IPS DF 6.9 (cell line): ENCODE results near the gene CARD8.
"Not testable (repeated sequence)": the region's sequence is repeated elsewhere in the genome, so short reads cannot be mapped to it uniquely, and the experiment has no call there.

Source experiments
- DNase-seq: peaks from one replicate; pipeline ENCODE4 v3.0.0-alpha.2; 2013; ENCODE audit warnings: low read depth, low spot score
- H3K27ac ChIP-seq: one replicate; pipeline ENCODE4 v1.5.1; 2013; ENCODE audit warnings: low read length, control low read depth
- H3K27me3 ChIP-seq: 2 replicates; pipeline ENCODE4 v1.6.1; 2013; ENCODE audit warnings: mild to moderate bottlenecking, low read length; ENCODE audit not compliant: control insufficient read depth, insufficient read depth
- H3K36me3 ChIP-seq: 2 replicates; pipeline ENCODE4 v1.6.1; 2013; ENCODE audit warnings: low read length; ENCODE audit not compliant: control insufficient read depth, insufficient read depth
- H3K4me1 ChIP-seq: 2 replicates; pipeline ENCODE4 v1.6.1; 2013; ENCODE audit warnings: low read length; ENCODE audit not compliant: control insufficient read depth, insufficient read depth
- H3K4me3 ChIP-seq: 2 replicates; pipeline ENCODE4 v1.5.1; 2013; ENCODE audit warnings: mild to moderate bottlenecking, low read length
- H3K9me3 ChIP-seq: 2 replicates; pipeline ENCODE4 v1.6.1; 2013; ENCODE audit warnings: low read length, inconsistent platforms; ENCODE audit not compliant: control insufficient read depth, insufficient read depth
- WGBS: extraction: QIAGEN DNeasy Blood & Tissue Kit; methylation state at CpG from one replicate; pipeline ENCODE4 v1.1.7; 2013; ENCODE audit warnings: mixed read lengths, missing lambda C conversion rate; ENCODE audit not compliant: insufficient read length, insufficient coverage; 5-methylcytosine and 5-hydroxymethylcytosine counted together

Gene CARD8

DNA sequence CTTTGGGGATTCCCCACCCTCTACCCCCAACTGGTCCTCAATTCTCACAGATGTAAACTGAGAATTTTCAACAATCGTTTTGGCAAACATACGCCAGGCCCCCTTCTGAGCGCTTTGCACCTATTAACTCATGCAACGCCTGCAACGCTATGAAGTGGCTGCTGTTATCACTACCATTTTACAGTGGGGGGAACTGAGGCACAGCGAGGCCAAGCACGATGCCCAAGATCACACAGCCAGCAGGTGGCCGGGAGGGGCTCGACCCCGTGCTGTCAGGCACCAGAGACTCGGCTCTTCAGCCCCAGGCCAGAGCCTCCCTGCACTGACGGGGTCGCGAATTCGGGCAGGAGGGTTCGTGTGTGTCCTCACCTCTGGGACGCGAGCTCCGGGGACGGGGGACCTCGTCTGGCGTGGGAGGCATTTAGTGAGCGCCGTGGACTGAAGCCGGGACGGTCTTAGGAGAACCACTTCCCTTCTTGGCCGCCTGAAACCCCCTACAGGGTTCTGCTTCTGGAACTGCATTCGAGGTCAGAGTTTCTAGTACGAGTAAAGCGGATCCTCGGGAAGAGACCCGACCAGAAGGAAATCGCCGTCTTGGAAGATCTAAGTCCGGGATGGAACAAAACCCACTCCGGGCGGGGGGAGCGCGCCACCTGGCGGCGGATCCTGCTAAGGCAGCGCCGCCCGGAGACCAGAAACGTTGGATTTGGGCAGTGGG lies 35.2 kb upstream of the CARD8 start:
- Histone ChIP-seq H3K36me3 (peaks cover 4% of the 10 kb centered on the region; the same call in 1 of the 2 replicates), H3K9me3 (no peaks in the 10 kb centered on the region), H3K27ac (no peak overlapping the region), H3K4me3 (peak overlapping the region; percentile 9; the same call in 1 of the 2 replicates), H3K4me1 (peaks cover 2% of the 10 kb centered on the region; the same call in 1 of the 2 replicates), H3K27me3 (no peaks in the 10 kb centered on the region)
- peak; percentile 63 for DNase-seq
- no CpG with 5 or more reads among the region's 45 CpGs for WGBS

DNA sequence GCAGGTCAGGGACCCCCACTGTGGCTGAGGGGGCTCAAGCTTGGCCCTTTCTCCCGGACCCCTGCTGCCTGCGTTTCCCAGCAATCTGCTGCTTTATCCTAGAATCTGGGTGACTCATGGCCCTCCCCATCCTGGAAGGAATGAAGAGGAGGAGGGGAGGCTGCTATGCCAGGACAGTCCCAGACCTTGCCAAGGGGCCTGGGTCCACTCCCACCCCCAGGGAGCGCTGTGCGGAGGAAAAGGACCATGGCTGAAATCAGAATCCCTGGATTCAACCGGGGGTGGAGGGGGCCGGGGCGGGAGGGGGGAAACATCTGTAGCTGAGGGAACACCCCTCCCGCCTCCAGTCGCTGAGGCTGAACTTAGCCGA lies 34.7 kb upstream of the CARD8 start:
- no peak overlapping the region; the same call in 1 of the 2 replicates for H3K4me3 ChIP-seq

DNA sequence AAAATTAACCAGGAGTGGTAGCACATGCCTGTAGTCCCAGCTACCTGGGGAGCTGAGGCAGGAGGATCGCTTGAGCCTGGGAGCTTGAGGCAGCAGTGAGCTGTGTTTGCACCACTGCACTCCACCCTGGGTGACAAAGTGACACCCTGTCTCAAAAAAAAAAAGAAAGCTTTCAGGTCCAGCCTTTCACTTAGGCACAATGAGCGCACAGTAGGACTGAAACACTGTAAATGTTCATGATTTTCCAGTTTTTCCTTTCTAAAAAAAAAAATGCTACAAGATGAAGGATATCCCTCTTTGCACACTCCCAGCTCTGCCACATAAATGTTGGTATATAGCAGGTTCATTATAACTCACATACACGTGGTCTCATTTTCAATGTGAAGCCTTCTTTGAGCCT lies 32.0 kb upstream of the CARD8 start:
- WGBS: no CpG with 5 or more reads among the region's 3 CpGs
- peaks cover 21% of the 10 kb centered on the region for H3K36me3 ChIP-seq
- no peaks in the 10 kb centered on the region for H3K27me3 ChIP-seq

More for the DNA sequence above, 34.7 kb upstream of the CARD8 start:
- peaks cover 2% of the 10 kb centered on the region; the same call in 1 of the 2 replicates for H3K4me1 ChIP-seq
- no peaks in the 10 kb centered on the region for H3K9me3 ChIP-seq
- H3K36me3 ChIP-seq: peaks cover 9% of the 10 kb centered on the region; the same call in 1 of the 2 replicates
- WGBS: no CpG with 5 or more reads among the region's 10 CpGs
- H3K27ac ChIP-seq: no peak overlapping the region
- DNase-seq: peak; percentile 54
- H3K27me3 ChIP-seq: no peaks in the 10 kb centered on the region

DNA sequence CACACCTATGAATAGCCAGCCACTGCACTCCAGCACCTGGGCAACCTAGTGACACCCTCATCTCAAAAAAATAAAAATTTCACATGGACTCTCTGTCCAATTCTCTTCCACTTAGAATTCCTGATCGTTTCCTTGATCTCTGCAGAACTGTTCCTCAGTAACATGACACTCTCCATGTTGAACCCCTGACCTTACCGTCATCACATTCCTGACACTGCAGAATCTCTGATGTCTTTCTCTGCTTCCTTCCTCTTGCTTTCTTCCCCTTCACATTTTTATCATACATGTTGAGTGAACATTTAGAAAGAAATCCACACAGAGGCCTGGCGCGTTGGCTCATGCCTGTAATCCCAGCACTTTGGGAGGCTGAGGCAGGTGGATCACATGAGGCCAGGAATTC lies 29.2 kb upstream of the CARD8 start:
- Histone ChIP-seq H3K27me3 (no peaks in the 10 kb centered on the region; the same call in 1 of the 2 replicates), H3K4me3 (no peak overlapping the region)
- WGBS: no CpG with 5 or more reads among the region's 4 CpGs

More for the DNA sequence above, 32.0 kb upstream of the CARD8 start:
- H3K4me3 ChIP-seq: no peak overlapping the region
- H3K27ac ChIP-seq: no peak overlapping the region
- no peaks in the 10 kb centered on the region for H3K9me3 ChIP-seq
- DNase-seq: no peak
- H3K4me1 ChIP-seq: peaks cover 2% of the 10 kb centered on the region; the same call in 1 of the 2 replicates

DNA sequence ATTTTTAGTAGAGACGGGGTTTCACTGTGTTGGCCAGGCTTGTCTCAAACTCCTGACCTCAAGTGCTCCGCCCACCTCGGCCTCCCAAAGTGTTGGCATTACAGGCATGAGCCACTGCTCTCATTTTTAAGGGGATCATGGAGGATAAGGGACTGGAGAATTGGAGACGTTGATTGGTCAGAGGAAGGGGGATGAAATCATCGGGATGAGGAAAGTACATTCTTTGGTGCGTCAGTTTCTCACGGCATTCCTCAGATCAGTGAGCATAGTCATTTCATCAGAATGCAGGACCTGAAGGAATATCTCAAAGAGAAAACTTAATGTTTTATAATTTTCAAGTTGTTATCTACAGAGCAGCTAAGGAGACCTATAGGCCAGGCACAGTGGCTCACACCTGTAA lies 28.2 kb upstream of the CARD8 start:
- no peaks in the 10 kb centered on the region; the same call in 1 of the 2 replicates for H3K27me3 ChIP-seq
- no peak overlapping the region for H3K4me3 ChIP-seq
- no peak for DNase-seq
- peaks cover 33% of the 10 kb centered on the region for H3K36me3 ChIP-seq
- WGBS: no CpG with 5 or more reads among the region's 7 CpGs
- H3K9me3 ChIP-seq: no peaks in the 10 kb centered on the region
- no peak overlapping the region for H3K27ac ChIP-seq
- H3K4me1 ChIP-seq: no peaks in the 10 kb centered on the region

More for the DNA sequence above, 29.2 kb upstream of the CARD8 start:
- DNase-seq: no peak
- Histone ChIP-seq H3K27ac (no peak overlapping the region), H3K4me1 (no peaks in the 10 kb centered on the region), H3K9me3 (no peaks in the 10 kb centered on the region), H3K36me3 (peaks cover 29% of the 10 kb centered on the region)

DNA sequence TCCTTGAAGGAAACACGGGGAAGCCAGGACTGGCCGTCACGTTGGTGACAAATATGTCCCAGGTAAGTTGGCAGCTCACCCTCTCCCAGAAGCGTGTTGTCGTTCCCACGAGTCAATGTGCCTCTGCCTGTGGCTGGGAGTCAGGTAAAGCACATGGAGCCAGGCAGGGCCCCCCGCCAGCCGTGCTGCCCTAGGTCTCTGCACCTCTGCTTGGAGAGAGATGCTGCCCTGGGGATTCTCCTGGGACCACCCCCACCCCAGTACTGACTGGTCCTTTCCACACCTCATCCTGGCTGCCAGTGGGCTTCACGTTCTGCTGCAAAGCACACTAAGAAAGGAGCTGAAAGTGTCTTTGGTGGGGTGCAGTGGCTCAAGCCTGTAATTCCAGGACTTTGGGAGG lies 24.0 kb upstream of the CARD8 start:
- Histone ChIP-seq H3K4me3 (no peak overlapping the region), H3K27ac (no peak overlapping the region), H3K36me3 (peaks cover 22% of the 10 kb centered on the region), H3K27me3 (no peaks in the 10 kb centered on the region; the same call in 1 of the 2 replicates), H3K4me1 (no peaks in the 10 kb centered on the region), H3K9me3 (no peaks in the 10 kb centered on the region)
- no CpG with 5 or more reads among the region's 9 CpGs for WGBS
- no peak for DNase-seq

DNA sequence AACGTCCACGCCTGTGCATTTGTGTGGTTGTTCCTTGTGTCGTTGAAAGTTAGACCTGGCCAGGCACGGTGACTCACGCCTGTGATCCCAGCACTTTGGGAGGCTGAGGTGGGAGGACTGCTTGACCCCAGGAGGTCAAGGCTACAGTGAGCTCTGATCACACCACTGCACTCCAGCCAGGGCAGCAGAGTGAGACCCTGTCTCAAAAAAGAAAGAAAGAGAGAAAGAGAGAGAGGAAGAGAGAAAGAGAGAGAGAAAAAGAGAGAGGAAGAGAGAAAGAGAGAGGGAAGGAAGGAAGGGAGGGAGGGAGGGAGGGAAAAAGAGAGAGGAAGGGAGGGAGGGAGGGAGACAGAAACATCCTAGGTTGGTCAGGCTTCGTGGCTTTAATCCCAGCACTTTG lies 19.2 kb upstream of the CARD8 start:
- peaks cover 4% of the 10 kb centered on the region; the same call in 1 of the 2 replicates for H3K36me3 ChIP-seq
- H3K27ac ChIP-seq: no peak overlapping the region
- H3K9me3 ChIP-seq: no peaks in the 10 kb centered on the region
- no peaks in the 10 kb centered on the region for H3K27me3 ChIP-seq
- no CpG with 5 or more reads among the region's 6 CpGs for WGBS
- no peaks in the 10 kb centered on the region for H3K4me1 ChIP-seq
- no peak overlapping the region for H3K4me3 ChIP-seq
- no peak for DNase-seq

DNA sequence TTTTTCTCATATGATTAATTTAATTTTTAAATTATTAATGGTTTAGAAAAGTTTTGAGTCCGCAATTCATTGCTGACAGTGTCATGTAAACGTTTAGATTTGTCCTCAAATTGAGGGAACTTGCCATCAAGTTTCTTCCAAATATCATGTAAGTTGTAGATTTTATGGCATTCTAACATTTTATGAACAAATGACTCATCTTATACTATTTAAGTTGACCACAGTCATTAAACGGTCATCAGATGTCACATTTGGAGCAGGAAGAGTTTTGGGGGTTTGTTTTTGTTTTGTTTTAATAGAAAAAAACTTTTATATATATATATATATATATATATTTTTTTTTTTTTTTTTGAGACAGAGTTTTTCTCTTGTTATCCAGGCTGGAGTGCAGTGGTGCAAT lies 18.5 kb upstream of the CARD8 start:
- no CpG with 5 or more reads among the region's 3 CpGs for WGBS
- no peaks in the 10 kb centered on the region for H3K27me3 ChIP-seq
- H3K4me1 ChIP-seq: no peaks in the 10 kb centered on the region
- H3K27ac ChIP-seq: no peak overlapping the region
- H3K4me3 ChIP-seq: no peak overlapping the region
- H3K36me3 ChIP-seq: no peaks in the 10 kb centered on the region
- no peak for DNase-seq
- H3K9me3 ChIP-seq: no peaks in the 10 kb centered on the region

DNA sequence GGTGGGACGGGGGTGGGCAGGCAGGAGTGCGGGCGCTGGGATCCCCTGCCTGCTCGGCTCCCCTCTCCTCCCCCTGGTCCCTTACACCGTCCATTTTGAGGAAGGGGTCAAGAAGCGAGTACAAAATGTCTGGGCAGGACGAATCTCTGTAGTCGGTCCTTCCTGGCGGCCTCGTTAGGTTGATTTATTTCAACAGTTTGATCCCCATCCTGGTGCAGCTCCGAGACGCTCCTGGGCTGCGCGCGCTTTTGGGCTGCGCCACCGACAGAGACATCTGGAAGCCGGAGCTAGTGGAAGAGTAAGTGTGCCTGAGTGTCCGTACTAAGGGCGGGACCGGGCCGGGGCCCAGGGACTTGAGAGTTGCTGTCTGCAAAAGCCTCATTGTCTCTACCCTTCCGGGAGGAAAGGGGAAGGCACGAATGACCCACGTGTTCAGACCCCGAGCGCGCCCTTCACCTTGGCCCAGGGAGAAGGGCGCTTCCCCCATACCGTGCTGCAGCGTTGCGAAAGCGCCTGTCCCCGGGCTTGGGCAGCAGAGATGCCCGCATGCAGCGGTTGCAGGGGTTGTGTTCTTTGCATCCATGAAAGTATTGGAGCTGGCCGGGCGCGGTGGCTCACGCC lies 15.9 kb upstream of the CARD8 start:
- Histone ChIP-seq H3K27ac (no peak overlapping the region), H3K36me3 (no peaks in the 10 kb centered on the region), H3K27me3 (no peaks in the 10 kb centered on the region), H3K9me3 (no peaks in the 10 kb centered on the region), H3K4me3 (peak overlapping the region; percentile 43; the same call in 1 of the 2 replicates), H3K4me1 (no peaks in the 10 kb centered on the region)
- DNase-seq: no peak
- WGBS: no CpG with 5 or more reads among the region's 40 CpGs

DNA sequence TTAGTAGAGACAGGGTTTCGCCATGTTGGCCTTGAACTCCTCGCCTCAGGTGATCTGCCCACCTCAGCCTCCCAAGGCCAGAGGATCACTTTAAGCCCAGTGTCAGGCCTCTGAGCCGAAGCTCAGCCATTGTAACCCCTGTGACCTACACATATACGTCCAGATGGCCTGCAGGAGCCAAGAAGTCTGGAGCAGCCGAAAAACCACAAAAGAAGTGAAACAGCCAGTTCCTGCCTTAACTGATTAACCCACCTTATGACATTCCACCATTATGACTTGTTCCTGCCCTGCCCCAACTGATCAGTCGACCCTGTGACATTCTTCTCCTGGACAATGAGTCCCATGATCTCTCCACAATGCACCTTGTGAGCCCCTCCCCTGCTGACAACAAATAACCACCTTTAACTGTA lies 13.9 kb upstream of the CARD8 start:
- DNase-seq, H3K4me1 ChIP-seq, H3K36me3 ChIP-seq, H3K4me3 ChIP-seq, H3K9me3 ChIP-seq, H3K27me3 ChIP-seq, H3K27ac ChIP-seq: not testable (repeated sequence)
- no CpG with 5 or more reads among the region's 6 CpGs for whole genome bisulfite sequencing
